ENCODE measurements around the gene PRR3.

DNA sequence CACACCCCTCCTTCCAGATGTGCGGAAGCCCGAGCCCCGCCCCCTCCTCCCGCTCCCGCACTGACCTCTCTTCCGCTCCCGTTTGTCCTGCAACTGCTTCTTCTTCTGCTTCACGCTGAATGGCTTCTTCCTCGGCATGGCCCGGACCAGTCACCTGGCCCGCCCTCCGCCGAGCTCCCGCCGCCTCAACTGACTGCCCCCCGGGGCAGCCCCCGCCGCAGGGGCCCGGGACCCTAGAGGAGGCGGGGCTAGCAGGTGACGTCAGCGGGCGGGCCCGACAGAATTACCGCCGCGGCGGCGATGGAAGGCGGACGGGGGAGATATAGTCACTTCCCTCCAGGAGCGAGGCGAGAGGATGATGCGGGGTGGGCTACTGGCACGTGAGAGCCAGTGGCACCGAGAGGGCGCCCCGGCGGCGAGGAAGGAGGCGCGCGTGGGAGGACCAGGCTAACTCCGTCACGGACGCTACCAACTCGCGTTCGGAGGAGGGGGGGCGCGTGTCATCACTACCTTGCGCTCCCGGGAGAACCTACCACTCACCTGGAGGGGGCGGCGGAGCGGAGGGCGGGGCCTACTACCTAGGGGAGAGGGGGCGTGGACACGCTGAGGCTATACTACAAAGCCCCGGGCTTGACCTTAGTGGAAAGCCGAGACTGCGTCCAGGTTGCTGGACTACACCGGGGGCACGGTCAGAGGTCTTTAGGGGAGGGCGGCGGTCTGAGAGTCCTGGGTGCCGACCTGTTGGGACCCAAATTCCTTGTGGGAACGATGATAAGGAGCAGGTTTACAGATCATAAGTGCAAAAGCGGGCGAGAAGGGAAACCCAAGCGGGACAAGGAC lies 809 bp upstream of the PRR3 start, which contains the start of gene GNL1:
- TF ChIP-seq, protein P1, sequence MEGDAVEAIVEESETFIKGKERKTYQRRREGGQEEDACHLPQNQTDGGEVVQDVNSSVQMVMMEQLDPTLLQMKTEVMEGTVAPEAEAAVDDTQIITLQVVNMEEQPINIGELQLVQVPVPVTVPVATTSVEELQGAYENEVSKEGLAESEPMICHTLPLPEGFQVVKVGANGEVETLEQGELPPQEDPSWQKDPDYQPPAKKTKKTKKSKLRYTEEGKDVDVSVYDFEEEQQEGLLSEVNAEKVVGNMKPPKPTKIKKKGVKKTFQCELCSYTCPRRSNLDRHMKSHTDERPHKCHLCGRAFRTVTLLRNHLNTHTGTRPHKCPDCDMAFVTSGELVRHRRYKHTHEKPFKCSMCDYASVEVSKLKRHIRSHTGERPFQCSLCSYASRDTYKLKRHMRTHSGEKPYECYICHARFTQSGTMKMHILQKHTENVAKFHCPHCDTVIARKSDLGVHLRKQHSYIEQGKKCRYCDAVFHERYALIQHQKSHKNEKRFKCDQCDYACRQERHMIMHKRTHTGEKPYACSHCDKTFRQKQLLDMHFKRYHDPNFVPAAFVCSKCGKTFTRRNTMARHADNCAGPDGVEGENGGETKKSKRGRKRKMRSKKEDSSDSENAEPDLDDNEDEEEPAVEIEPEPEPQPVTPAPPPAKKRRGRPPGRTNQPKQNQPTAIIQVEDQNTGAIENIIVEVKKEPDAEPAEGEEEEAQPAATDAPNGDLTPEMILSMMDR (IDR thresholded peaks at IDR 0.05 in 4 of 5, conservative IDR thresholded peaks at IDR 0.05 in 1 of 5), result peak in 1 of 5 experiments; percentile 15
- peak; percentile 34 to 38 for TF ChIP-seq POLR2A (IDR thresholded peaks at IDR 0.05)

Measured in gastrocnemius medialis (tissue), 4 donors.